DOHH2 (cell line): Measurements from ENCODE around the gene CREB3L2.

Source experiments
- CTCF ChIP-seq: fragments of 200-600 bp; sonication (generic); IDR thresholded peaks from one replicate; pipeline ENCODE4 v1.5.1; 2014; ENCODE audit warnings: antibody characterized with exemption, mild to moderate bottlenecking, low read depth, low read length; ENCODE audit not compliant: poor library complexity, severe bottlenecking
- EZH2phosphoT487 ChIP-seq: fragments of 200-600 bp; sonication (generic); IDR thresholded peaks from 2 replicates; pipeline ENCODE4 v1.6.1; 2017; ENCODE audit warnings: borderline replicate concordance, mild to moderate bottlenecking, antibody characterized with exemption, low read length, moderate library complexity, mixed read lengths

- no peak for TF ChIP-seq CTCF
- no peak for TF ChIP-seq EZH2phosphoT487
Measured at GRCh38 chr7:137873979-137874777, 127.7 kb downstream of the CREB3L2 start.
